GM18517 (cell line): ENCODE measurements around the gene METTL3.
A peak's percentile ranks its signal among the peaks of the same experiment; 100 is the strongest.
"Not testable (repeated sequence)": the region's sequence is repeated elsewhere in the genome, so short reads cannot be mapped to it uniquely, and the experiment has no call there.

Experiments
- ATAC-seq: cut with Tn5 transposase; IDR thresholded peaks from one replicate; pipeline ENCODE4 v1.9.1; 2021; ENCODE audit warnings: mild to moderate bottlenecking, moderate library complexity; ENCODE audit not compliant: unreplicated experiment

Gene METTL3

GRCh38 chr14:21510735-21511657 lies at the start of gene METTL3:
Gene METTL3, minus strand, starts transcription at chr14:21511340. Its CDS starts 117 bp downstream, at chr14:21511223.
- peak; percentile 96 for ATAC-seq

DNA sequence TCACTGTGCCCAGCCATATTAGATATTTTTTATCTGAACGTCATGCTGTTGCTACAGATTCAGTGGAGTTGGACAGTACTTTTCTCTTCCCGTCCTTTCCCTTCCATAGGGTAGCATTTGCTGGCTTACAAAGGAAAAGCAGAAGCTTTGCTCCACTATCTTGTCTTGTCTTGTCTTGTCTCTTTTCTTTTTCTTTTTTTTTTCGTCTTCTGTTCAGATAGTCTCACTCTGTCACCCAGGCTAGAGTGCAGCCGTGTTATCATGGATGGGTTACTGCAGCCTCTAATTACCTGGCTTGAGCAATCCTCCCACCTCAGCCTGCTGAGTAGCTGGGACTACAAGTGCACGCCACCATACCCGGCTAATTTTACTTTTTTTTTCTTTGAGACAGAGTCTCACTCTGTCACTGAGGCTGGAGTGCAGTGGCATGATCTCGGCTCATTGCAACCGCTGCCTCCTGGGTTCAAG lies 47.6 kb upstream of the METTL3 start:
- no peak for ATAC-seq

DNA sequence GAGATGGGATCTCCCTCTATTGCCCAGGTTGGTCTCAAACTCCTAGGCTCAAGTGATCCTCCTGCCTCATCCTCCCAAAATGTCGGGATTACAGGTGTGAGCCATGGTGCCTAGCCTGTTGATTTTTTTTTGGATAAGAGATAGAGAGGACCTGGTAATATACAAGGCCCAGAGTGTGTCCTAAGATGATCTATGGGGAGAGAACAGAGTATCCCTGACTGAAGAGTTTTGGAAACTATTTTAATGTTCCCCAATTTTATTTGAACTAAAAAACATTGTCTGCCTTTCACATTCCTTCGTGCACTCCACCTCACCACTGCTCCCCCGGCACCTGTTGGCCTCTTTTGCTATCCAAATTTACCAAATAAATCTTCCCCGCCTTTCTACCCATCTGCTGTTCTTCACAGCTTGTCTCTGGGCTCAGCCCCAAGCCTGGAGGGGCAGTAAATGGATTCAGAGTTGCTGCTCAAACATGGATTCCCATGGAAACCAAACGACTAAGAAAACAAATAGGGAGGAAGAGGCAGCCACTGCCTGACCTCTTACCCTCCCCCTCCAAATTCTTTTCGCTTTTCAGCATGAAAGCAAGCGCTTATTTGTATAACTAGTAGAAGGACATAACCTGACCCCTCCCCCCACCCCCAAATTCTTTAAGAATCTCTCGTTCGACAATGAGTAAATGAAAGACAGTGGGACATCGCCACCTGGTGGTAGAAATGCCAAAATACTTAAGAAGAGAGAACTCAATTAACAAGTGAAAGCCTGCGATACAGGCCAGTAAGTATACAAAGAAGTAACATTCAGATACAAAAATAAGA lies 46.2 kb upstream of the METTL3 start:
- no peak for ATAC-seq

GRCh38 chr14:21556378-21557083 lies 45.4 kb upstream of the METTL3 start:
- no peak for ATAC-seq

DNA sequence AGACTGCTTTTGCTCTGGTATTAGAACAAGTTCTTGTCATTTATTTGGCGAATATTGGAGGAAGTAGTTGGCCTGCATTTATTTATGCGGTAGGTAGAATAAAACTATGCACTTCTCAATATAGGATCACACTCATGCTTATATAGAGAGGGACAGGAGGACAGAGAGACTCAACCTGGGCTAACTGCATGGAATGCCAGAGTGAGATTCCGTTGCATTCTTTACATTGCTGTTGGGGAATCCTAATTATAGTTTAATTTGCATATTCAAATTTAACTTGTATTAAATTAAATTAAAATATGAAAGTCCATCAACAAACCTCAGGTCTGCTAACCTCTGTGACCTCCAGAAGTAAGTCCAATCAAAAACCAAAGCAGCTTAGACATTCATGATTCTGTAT lies 42.1 kb upstream of the METTL3 start:
- ATAC-seq = no peak

DNA sequence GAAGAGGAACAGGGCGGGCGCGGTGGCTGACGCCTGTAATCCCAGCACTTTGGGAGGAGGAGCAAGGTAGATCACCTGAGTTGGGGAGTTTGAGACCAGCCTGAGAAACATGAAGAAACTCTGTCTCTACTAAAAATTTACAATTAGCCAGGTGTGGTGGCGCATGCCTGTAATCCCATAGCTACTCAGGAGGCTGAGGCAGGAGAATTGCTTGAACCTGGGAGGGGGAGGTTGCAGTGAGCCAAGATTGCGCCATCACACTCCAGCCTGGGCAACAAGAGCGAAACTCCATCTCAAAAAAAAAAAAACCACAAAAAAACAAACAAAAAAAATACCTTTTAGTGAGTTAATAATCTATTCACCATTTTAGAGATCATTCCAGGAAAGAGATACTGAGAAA lies 33.4 kb upstream of the METTL3 start:
- not testable (repeated sequence) for ATAC-seq

GRCh38 chr14:21543963-21544362 lies 32.8 kb upstream of the METTL3 start:
- no peak for ATAC-seq

DNA sequence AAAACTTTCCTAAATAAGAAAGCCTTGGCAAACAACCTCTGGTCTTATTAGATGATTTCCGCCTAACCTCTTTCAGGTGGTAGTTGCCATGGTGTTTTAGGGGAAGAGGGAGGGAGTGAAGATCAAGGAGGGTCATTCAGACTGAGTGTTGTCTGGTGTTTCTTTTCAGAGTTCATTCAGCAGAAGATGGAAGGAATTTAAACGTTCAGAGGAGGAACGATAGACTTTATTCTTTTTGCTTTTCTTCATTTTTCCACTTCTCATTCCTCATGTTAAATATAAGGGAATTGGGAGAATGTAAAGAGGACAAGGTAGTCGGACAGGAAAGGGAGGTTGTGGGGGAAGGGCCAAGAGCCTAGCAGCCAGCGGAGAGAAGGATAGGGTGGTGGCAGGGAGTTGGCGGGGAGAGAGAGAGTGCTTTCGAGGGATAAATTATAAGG lies 32.4 kb upstream of the METTL3 start:
- no peak for ATAC-seq

DNA sequence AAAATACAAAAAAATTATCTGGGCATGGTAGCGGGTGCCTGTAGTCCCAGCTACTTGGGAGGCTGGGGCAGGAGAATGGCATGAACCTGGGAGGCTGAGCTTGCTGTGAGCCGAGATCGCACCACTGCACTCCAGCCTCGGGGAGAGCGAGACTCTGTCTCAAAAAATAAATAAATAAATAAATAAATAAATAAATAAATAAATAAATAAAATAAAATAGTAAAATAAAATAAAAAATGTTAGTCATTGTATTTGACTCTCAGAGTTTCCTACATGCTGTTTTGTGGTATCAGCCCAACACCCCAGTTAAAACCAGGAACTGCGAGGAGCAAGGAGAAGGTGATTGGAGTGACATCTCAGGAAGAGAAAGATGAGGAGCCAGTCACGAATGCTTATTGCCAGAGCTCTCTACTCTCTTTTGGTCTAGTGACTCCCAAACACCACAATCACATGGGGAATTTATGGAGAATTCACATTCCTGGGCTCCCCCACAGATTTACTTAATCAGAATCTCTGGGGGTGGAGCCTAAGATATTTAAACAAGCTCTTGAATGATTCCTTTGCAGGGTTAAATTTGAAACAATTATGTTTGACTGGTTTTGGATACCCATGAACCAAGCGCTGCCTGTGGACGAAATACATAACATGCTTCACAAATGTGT lies 30.4 kb upstream of the METTL3 start:
- ATAC-seq = no peak

- no peak for ATAC-seq
Measured at GRCh38 chr14:21539189-21539940, 28.2 kb upstream of the METTL3 start.

DNA sequence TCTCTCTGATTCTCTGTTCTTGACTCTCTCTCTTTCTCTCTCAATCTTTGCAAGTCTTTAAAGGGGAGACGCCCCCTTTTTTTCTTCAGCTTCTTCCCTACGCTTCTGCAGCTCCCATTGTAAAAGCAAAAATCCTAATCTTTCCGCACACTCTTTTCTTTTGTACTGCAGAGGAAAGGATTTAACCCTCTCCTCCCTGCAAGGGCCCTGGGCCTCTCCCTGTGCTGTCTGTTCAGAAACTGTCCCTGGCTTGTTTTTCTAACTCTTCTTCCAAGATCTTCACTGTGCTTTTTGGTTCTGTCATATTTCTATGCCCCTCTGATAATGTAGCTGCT lies 25.9 kb upstream of the METTL3 start:
- no peak for ATAC-seq

GRCh38 chr14:21536418-21537089 lies 25.4 kb upstream of the METTL3 start:
- ATAC-seq = no peak

DNA sequence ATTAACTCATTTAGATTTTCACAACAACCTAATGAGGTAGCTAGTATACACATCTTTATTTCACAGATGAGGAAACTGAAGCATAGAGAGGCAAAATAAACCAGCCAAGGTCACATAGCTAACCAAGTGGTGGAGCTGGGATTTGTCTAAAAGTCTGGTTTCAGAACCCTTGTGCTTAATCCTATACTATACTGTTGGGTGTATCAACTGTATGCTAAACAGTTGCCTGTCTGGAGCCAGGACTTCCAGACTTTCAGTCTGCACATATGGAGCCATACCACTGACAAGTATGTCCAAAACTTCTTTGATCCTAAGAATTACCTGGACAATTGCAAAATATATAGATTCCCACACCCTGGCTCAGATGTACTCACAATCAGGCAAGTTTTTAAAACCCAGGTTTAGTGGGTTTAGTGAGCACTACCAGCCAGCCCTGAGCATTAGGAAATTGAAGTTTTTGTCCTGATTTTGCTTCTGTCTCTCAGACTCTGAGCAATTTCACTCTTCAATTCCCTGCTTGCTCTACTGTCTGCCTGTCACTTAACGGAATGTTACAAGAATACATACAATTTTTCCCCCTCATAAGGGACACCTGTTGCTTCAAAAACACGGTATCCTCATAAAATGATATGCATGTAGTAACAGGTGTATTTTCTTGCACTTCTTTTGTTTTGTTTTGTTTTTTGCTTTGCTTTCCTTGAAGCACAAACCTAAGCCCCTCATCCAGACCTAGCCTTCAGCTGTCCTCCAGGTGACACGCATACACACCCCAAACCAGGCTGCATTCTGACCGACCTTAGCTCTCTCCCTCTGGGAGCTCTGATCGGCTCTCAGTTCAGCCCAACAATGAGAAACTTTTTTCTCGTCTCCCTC lies 24.6 kb upstream of the METTL3 start:
- ATAC-seq = no peak

- ATAC-seq = no peak
Measured at GRCh38 chr14:21534576-21534975, 23.4 kb upstream of the METTL3 start.

DNA sequence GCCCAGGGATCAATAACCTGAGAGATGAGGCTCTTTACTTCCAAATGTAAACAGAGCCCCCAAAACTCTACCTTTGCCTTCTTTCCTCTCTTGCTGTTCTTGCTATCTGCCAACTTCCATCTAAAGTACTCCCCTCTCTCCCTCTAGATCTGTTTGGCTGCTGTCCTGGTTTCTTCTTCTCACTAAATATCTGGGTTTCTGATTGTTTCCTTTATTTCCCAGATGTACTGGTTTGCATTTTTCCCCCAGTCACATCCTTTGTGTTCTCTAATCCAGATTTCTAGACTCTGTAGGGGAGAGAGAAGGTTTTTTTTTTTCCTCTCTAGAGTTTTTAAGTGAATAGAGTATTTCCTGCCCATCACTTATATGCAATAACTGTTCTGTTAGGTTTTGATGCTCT lies 22.2 kb upstream of the METTL3 start:
- ATAC-seq = no peak

GRCh38 chr14:21529515-21529914 lies 18.4 kb upstream of the METTL3 start:
- ATAC-seq = no peak

- ATAC-seq = no peak
Measured at GRCh38 chr14:21528381-21529348, 17.5 kb upstream of the METTL3 start.
